Measurements from ENCODE around the gene PNLIPRP2.

PNLIPRP2 gene

DNA sequence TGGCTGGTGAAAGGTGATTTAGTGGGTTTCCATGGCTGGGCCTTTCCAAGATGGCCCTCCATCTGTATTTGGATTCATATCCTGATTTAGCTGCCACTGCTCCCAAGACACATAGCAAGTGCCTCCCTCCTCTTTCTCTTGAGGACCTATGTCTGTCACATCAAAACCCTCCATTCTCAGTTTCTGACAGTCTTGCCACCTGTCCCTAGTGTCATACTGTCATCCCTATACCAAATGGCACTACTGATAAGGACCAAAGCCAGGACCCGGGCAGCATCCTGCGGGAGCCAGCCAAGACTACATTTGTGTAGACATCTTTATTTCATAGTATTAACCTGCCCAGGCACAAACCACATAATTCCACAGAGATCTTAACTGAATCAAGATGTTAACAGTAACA, 34.8 kb downstream of the PNLIPRP2 start:
- DNase-seq (ENCODE audit: low read depth in 2 of 2): no peak

DNA sequence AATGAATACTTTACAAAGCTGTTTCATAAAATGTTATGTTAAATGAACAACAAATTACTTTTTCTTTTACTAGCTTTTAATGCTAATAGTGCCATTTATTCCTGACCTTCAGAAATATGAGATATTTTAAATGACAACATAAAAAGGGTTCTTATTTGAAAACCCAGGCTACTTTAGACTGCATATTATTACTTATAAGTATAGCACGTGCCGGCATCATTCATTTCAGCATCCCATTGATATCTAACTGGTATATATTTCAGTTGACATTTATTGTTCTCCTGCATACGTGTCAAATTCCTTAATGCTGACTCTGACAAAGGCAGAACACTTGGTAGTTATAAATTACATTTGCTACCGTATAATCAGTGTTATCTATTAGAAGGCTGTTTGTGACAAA, 35.3 kb downstream of the PNLIPRP2 start:
- no peak for DNase-seq (ENCODE audit: low read depth in 2 of 2)

DNA sequence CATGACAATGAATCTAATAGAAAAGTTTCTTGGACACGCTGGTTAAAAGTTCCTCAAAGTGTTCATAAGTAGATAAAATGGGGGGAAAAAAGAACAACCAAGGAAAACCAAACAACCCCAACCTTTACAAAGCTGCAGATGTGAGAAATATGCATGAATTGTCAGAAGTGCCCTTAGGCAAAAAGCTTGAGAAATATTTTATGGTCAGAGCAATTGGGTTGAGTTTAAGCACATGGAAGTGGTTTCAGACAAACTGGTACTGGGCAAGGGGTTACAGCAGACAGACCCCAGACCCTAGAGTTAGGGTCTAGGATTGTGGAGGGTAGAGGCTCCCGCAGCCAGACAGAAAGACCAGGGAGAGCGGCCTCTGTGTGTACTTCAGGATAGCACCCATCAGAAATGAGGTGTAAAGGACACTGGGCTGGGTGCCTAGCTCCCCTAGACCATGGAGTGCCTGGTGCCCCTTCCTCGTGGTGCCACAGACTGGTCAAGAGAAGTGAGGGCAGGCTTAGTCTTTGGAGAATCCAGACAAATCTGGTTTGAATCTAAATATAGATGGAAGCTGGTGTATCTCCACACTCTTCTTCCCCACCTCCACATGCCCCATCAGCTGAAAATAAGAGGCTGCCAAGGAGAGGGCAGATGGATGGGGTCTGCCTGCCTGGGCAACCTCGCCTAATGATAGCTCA, 37.3 kb downstream of the PNLIPRP2 start:
- no peak for DNase-seq (ENCODE audit: low read depth in 2 of 2)

DNA sequence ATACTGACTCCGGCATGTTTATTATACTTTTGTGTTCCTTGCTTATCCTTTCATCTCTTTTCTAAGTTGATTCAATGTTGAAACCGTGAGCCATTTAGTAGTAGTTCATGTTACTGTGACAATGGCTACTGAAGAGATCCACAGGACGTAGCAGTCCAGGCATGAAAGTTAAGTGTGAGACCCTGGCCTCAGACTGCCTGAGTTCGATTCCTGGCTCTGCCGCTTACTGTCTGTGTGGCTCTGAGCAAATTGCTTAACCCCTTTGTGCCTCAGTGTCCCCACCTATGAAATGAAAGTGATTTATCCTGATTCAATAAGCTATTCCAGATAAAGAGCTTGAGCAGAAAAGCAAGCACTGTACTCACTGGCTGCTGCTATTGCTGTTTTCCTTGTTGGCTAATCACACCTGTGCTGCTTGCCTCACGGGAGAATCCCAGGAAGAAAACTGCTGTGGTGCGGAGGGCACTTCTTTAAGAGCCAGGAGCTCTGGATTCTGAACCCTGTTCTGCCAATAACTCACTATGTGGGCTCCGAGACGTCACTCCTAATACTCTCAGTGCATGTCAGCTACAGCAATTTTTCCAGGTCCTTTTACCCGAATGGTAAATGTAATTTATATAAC, 38.4 kb downstream of the PNLIPRP2 start:
- no peak for DNase-seq (ENCODE audit: low read depth in 2 of 2)

DNA sequence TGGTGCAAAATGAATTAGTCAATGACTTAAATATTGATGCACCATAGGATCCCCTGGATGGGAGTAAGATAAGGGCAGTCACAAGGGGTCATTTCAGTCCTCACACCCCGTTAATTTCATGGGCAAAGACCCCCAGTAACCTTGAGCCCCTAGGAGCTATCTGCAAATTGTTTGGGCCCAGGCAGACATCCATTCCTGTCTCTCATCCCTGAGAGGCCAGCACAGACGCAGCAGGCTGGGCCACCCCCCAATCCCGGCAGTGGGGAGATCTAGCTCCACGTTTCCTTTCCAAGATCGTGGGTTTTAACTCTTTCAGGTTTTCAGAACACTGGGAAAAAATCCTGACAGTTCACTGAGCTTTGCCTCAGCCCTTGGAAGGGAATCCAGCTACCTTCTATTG, 40.1 kb downstream of the PNLIPRP2 start:
- DNase-seq (ENCODE audit: low read depth in 2 of 2): no peak

DNA sequence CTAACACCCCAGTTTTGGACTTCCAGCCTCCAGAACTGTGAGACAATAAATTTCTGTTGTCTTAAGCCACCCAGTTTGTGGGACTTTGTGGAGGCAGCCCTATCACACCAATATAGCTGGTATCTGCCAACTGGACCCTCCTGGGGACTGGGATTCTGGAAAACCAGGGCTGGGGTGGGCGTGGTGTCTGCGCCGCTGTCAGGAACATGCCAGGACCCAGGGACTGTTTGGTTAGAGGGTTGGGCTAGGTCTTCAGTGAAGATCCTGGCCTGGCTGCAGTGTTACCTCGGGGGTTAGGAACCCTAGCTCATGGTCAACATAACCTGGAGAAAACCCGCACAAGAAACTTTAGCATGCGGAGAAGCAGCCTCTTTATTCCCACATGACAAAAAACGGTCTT, 42.6 kb downstream of the PNLIPRP2 start:
- no peak for DNase-seq (ENCODE audit: low read depth in 2 of 2)

DNA sequence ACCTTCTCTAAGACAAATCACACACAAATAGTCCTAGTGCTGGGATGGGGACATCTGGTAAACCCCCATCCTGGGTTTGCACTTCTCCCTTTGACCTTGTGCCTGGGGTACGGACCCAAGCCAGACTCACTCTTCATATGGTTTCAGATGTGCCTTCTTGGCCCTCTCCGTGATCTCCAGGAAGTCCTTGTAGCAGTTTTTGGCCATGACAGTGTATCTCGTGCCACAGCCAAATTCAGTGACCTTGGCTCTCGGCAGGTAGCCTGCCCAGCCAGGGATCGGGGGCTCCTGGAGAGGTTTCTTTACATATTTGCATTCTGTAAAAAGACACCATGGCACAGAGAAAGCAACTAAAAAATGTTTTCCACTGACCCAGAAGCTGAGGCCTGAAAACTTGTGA, 43.9 kb downstream of the PNLIPRP2 start:
- DNase-seq (ENCODE audit: low read depth in 2 of 2): no peak

DNA sequence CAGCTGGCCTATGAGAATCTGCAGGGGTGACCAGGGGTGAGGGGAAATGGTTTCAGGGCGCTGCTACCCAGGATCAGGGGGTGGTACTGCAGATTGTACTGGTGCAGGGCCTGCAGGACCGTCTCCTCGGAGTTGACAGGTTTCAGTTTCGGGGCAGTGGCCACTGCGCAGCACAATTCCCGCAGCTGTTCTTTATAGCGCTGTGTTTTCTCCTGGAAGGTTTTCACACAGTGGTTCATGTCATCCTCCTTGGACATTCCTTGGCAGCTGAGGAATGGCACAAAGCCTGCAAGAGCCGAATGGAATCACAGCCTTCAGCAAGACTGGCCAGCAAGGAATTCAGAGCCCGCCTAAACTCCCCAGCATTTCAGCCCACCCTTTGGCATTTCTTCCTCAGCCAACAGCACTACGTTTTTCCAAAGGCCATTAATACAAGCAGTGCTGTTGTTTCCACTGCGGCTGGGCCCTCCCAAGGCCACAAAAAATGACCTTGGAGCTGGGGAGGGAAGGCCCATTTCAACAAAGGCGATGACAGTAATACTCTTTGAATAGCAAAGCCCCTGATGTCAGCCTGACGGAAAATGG, 44.9 kb downstream of the PNLIPRP2 start:
- DNase-seq (ENCODE audit: low read depth in 2 of 2): no peak

DNA sequence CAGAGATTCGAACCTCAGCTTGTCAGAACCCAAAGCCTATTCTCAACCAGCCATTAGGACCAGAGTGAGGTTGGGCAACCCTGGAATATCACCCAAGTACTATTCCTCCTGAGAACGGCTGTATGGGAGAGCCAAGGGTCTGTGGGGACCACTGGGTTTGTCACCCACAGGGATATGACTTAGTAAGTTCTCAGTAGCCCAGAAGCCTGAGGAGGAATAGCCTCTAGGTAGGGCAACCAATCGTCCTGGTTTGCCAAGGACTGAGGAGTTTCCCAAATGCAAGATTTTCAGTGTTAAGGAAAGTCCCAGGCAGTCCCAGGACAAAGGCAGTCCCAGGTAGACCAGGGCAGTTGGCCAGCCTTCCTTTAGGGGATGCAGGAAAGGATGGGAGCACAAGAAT, 46.7 kb downstream of the PNLIPRP2 start:
- no peak for DNase-seq (ENCODE audit: low read depth in 2 of 2)

DNA sequence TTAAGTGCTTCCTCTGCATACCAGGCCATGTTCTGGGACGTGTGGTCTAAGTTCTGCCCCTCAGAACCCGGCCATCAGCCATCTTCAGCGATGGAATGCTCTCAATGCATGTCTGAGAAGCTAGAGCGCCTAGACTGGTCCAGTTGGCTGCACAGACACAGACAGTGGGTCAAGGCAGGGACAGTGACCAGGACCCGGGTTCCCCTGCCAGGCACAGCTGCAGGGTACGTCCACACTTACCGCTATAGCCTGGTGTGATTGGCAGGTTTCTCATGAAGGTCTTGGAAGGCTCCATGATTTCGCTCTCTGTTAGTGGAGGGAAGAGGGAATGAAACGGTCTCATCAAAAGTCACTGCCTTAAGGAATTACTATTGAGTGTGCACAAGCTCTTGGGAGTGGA, 47.3 kb downstream of the PNLIPRP2 start:
- no peak for DNase-seq (ENCODE audit: low read depth in 2 of 2)

DNA sequence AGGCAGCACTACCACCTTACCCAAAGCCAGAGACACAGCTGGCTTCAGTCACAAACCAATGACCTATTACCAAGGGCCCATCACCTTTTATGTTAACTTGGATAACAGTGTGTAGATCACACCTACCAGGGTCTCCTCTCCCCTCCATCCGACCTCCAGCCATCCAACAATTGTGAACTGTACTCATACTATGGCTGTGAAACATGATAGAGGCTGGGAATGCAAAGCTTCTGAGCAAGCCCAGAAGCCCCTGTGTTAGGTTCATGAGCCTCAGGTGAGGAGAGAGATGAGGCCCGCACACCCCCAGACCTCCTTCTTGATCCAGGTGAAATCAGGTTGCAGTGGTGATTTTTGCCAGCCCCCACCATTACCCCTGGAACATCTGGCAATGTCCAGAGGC, 47.7 kb downstream of the PNLIPRP2 start:
- no peak for DNase-seq (ENCODE audit: low read depth in 2 of 2)

DNA sequence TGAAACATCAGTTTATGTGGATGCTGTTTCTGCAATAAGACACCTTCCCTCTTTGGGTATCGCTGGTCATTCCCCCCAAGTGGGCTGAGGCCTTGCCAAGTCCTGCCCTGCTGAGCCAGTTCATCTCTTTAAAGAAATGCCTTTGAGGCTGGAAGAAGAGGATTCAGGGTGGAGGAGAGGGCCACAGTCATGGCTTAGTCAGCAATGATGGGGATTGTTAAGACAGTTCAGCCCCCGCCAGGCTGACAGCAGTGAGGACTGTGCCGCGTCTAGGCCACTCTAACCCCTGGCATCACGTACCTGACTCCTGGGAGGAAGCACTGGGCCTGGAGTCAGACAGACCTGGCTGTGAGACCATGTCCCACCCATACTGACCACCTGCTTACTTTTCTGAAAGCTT, 48.3 kb downstream of the PNLIPRP2 start:
- no peak for DNase-seq (ENCODE audit: low read depth in 2 of 2)

DNA sequence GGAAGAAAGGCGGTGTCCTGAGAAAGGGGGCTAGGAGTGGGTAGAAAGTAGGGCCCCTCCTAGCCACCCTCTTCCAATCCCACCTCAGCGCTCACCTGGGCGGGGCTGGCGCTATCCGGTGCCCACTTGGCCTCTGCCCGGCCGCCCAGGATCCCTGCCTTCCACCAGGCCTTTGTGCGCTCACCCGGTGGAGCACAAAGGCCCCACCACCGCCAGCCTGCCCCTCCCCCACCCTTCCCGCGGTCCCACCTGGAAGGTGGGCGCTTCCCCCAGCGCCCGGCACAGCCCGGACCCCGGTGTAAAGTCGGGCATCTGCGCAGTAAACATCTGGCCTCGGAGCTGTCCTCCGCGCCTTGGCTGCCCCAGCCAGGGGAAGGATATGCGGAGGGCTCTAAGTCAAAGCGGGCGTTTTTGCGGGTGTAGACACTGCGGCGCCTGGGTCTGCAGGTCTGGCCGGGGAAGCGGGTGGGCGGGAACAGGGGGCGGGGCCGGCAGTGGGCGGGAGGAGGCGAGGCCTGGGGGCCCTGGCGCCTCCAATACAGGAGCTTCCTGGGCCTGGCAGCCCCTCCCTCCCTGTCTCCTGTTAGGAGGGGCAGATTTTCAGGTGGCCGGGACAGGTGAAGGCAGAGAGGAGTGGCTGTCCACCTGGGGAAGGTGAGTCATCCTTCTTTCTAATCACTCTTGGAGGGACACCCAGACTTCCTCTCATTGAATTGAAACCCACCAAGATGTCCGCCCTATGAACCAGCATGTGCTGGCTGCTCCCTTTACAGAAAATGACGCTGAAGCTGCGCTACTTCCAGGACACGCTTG, 49.3 kb downstream of the PNLIPRP2 start:
- DNase-seq (ENCODE audit: low read depth in 2 of 2): no peak

DNA sequence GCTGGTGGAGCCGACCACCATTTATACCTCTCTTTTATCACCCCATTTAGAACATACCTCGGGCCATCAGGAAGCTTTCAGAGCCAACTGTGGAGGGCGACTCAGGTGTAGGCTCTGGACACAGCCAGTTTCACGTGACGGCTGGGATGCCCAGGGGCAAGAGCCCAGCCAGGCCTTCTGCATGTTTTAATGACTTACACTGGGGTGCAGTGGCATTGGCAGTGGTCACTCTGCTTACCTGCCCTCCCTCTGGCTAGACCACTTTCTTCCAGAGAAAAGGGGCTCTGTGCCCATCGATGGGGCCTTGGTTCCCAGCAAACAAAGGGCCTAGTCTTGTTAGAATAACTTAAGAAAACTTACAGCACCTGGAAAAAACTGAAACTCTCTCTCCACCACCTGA, 50.0 kb downstream of the PNLIPRP2 start:
- DNase-seq (ENCODE audit: low read depth in 2 of 2): no peak

DNA sequence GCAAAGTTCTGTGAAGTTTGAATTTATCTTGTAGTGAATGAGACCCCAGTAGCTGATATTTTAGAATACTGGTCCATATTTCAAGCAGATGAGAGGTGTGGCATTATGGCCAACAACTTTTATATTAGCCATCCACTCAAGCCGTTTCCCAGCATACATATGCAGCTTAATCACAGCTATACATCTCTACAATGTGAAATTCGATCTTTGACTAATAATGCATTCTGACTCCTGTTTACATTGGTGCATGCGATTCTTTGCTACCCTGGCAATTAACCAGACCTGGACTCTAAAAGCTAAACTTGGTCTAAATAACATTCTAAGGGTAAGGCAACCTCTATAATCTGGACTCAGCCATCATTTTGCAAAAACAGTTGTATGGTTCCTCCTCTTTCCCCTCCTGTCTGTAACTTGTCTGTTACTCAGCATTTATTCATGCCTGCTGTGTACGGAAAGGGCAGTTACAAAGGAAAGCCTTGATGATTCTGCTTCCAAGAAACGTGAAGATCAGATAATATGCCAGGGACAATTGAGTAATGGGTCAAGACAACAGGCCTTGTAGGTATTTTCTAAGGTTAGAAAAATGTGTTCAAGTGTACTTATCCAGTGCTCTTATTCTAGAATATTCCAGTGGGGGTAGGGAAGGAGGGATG, 50.6 kb downstream of the PNLIPRP2 start:
- DNase-seq (ENCODE audit: low read depth in 2 of 2): no peak

DNA sequence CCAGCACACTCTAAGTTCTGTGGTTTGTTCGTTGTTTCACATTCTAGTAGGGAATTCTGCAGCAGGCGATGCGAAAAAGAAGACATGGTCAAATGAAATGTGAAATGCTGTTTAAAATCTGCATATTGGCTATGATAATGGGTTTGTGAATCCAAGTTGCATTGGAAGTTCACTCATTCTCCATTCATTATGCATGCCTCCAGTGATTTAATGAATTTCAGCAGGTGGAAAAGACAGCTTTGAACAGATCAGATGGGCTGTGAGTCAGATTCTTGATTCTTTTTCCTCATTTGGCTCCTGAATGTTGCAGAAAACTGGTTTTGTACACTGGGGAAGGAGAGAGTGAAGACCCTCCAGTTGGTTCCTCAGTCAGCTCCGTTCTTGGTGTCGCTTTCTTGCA, 52.1 kb downstream of the PNLIPRP2 start:
- DNase-seq (ENCODE audit: low read depth in 2 of 2): no peak

DNA sequence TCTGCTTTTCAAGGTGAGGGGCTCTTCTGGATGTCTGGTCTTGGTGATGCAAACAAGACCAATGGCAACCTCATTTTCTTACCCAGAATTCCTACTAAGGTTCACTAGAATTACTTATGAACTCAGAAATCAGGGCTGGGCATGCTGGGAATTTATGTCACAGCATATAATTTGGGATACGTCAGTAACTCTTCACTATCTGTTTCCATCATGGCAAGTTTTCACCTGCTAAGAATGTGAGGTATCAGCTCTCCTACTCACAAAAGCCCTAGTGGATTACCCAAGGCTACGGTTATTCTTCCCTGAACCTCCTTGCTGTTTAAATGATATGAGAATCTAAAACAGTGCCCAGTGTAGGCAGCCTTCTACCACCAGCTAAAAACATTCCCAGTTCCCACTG, 53.1 kb downstream of the PNLIPRP2 start:
- DNase-seq (ENCODE audit: low read depth in 2 of 2): no peak

DNA sequence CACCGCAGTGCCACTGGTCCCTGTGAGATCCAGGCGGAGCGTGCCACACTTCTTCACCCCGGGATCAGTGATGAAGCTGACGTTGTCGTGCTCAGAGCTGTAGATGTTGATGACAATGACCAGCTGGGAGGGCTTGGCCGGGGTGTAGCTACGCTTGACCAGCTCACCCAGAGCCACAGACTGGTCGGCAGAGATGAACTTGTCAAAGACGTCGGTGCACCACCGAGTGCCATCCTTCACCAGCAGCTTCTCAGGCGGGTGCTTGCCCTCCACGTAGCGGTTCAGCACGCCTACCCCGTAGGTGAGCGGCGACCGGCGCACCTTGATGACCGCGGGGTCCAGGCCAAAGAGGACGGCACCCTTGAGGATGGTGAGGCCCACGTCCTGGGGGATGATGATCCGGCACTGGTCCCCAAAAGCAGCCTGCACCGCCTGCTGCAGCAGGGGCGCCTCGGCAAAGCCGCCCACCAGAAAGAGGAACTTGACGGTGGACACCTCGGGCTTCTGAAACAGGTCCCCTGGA, 54.2 kb downstream of the PNLIPRP2 start:
- DNase-seq (ENCODE audit: low read depth in 2 of 2): no peak

DNA sequence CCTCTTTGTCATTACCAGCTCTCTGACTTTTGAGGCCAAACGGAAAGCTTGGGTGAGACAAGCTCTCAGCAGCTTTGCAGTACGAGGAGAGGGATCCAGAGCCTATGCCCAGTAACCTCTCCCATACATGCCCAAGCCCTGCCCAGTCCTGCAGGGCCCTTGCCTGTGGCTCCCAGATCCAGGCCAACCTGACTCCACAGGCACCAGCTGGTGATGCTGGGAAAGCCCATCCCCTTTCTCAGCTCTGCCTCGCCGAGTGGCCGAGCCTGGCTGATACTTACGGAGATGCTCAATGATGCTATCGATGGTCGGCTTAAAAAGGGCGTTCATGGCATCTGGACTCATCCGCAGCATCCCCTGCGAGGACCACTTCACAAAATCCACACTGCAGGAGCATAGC, 55.4 kb downstream of the PNLIPRP2 start:
- no peak for DNase-seq (ENCODE audit: low read depth in 2 of 2)

DNA sequence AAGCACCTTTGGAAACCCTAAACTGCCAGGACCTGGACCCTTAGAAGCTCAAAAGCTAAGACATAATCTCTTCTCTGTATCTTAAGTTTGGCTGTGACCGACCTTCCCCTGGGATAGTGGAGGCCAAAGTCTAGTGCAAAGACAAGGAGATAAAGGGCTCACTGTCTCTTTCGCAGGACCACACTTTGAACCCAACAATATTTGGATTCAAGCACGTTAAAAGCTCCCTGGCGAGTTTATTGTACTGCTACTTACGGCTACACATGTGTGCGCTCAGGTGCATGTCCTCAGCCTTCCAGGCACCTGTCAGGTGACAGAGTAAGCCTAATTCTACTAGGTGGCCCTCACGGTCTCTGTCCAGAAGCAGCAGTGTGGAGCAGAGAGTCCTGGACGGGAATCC, 55.9 kb downstream of the PNLIPRP2 start:
- DNase-seq (ENCODE audit: low read depth in 2 of 2): no peak

DNA sequence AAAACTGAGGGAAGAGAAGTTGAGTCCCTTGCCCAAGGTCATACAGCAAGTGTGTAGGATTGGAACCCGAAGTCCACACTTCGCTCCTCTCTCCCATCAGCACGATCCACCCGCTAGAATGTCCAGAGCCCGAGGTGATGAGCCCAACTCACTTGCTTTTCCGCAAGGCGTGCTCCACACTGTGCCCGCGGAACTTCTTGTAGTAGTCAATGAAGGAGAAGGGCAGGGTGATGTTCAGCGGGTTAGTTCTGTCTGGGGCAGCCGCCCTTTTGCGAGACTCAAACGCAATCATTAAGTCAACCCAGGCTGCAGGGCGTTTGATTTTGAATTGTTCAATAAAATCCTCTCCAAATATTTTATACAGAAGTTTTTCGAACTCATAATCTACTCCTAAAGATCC, 58.6 kb downstream of the PNLIPRP2 start:
- DNase-seq (ENCODE audit: low read depth in 2 of 2): no peak

DNA sequence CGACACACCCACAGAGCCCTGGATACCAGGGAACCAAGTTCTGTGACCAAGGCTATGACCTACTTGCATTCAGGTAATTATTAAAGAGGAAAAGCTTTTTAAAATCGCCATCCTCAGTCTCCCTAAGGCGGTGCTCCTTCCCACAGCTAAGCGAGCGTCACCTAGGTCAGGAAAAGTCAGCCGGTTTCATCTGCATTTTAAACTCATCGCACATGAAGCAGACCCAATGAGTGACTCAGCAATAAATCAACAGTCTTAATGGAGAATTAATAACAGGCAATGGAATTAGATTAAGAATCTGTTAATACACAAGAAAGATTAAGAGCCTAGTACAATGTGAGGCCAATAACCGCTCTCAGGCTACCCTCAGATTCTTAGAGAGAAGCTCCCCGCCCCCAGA, 62.4 kb downstream of the PNLIPRP2 start:
- DNase-seq (ENCODE audit: low read depth in 2 of 2): no peak
